Fibroblast of skin of left biceps (primary cell): ENCODE measurements around the gene RRAGA.
"Not testable (repeated sequence)": the region's sequence is repeated elsewhere in the genome, so short reads cannot be mapped to it uniquely, and the experiment has no call there.

Source experiments
- DNase-seq, 2 experiments: peaks; one replicate each; pipeline ENCODE4 v3.0.0-alpha.2; 2013; ENCODE audit warnings: low read depth in 2 of 2

Gene RRAGA

DNA sequence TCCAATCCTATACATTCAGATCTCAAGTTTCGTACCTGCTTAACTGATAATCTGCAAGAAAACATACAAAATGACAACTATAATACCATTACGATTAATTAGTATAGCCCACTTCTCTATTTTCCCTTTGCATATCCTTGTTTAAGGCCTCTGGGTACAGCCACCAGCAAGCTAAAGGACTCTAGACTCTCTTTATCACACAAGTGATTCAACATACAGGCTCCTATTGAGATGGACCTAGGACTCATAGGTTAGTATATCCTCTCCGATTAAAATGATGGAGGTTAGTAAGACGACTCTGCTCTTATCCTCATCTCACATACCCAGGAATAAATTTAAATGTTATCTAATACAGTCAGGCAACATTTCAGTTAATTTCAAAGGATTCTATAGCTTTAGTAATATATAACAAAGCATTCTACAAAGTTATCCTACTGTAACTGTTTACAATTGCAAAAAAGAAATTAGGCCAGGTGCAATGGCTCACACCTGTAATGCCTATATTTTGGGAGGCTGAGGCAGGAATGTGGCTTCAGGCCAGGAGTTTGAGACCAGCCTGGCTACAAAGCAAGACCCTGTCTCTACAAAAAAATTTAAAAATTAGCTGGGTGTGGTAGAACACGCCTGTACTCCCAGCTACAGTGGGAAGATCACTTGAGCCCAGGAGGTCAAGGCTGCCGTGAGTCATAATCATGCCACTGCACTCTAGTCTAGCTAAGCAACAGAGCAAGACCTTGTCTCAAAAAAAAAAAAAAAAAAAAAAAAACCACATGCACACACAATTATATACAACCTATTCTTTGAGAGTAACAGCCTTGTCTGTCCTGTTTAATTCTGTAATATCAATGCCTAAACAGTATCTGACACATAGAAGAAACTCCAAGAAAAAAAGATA lies 38.1 kb downstream of the RRAGA start:
- DNase-seq: no peak

DNA sequence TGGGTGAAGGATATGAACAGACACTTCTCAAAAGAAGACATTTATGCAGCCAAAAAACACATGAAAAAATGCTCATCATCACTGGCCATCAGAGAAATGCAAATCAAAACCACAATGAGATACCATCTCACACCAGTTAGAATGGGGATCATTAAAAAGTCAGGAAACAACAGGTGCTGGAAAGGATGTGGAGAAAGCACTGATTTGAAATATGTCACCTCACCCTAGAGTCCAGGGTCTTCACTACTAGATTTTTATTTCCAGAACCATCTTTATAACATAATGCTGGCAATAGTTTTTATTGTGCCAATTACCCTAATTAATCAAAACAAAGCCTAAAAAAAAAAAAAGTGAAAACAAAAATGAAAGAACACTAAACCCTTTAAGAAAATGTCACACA lies 48.2 kb downstream of the RRAGA start:
- DNase-seq: not testable (repeated sequence)
